Neural progenitor cell (in vitro differentiated cells): ENCODE results near the gene PDGFD. TPM values are rescaled to one million over a fixed set of nuclear protein-coding genes. Genes with fewer than 3 reads are reported as not detected.

Experiments
- DNase-seq: peaks from one replicate; pipeline ENCODE4 v3.0.0-alpha.2; 2016; ENCODE audit warnings: low spot score
- H2AFZ ChIP-seq: fragments of 200-600 bp; sonication (generic); replicated peaks from 2 replicates; pipeline ENCODE4 v1.6.1; 2016; ENCODE audit warnings: antibody characterized with exemption
- H3F3A ChIP-seq: fragments of 200-600 bp; sonication (generic); 2 replicates; pipeline ENCODE4 v1.6.1; 2016; ENCODE audit warnings: antibody characterized with exemption, low read depth
- H3K27ac ChIP-seq: fragments of 200-600 bp; sonication (generic); 2 replicates; pipeline ENCODE4 v1.5.1; 2016; ENCODE audit warnings: mild to moderate bottlenecking
- H3K27me3 ChIP-seq: fragments of 200-600 bp; sonication (generic); 2 replicates; pipeline ENCODE4 v1.6.1; 2016; ENCODE audit warnings: mild to moderate bottlenecking, moderate library complexity
- H3K36me3 ChIP-seq: fragments of 200-600 bp; sonication (generic); 2 replicates; pipeline ENCODE4 v1.5.1; 2016
- H3K4me1 ChIP-seq: fragments of 200-600 bp; sonication (generic); 2 replicates; pipeline ENCODE4 v1.6.1; 2016; ENCODE audit warnings: mixed run types
- H3K4me2 ChIP-seq: fragments of 200-600 bp; sonication (generic); 2 replicates; pipeline ENCODE4 v1.6.1; 2016
- H3K4me3 ChIP-seq: fragments of 200-600 bp; sonication (generic); 2 replicates; pipeline ENCODE4 v1.5.1; 2016
- H3K79me2 ChIP-seq: fragments of 200-600 bp; sonication (generic); 2 replicates; pipeline ENCODE4 v1.6.1; 2016; ENCODE audit warnings: low read depth
- H3K9ac ChIP-seq: fragments of 200-600 bp; sonication (generic); 2 replicates; pipeline ENCODE4 v1.6.1; 2016
- H3K9me3 ChIP-seq: fragments of 200-600 bp; sonication (generic); 2 replicates; pipeline ENCODE4 v1.5.1; 2016; ENCODE audit warnings: low read depth
- H4K20me1 ChIP-seq: fragments of 200-600 bp; sonication (generic); 2 replicates; pipeline ENCODE4 v1.6.1; 2016; ENCODE audit warnings: low read depth
- H3K27ac Mint-ChIP-seq: 3 replicates; pipeline ENCODE4 v1.8.0; 2021; ENCODE audit warnings: mixed read lengths
- H3K27me3 Mint-ChIP-seq: 2 replicates; pipeline ENCODE4 v1.8.0; 2022; ENCODE audit warnings: low read depth, mild to moderate bottlenecking, inconsistent platforms, moderate library complexity, mixed read lengths; ENCODE audit not compliant: insufficient read depth
- H3K36me3 Mint-ChIP-seq: 3 replicates; pipeline ENCODE4 v1.8.0; 2021; ENCODE audit warnings: mixed read lengths
- H3K4me1 Mint-ChIP-seq: 3 replicates; pipeline ENCODE4 v1.8.0; 2021; ENCODE audit warnings: mixed read lengths
- H3K4me3 Mint-ChIP-seq: 3 replicates; pipeline ENCODE4 v1.8.0; 2021; ENCODE audit warnings: mild to moderate bottlenecking, moderate library complexity, mixed read lengths
- H3K9me3 Mint-ChIP-seq: 3 replicates; pipeline ENCODE4 v1.8.0; 2020; ENCODE audit warnings: mixed read lengths
- CTCF ChIP-seq: fragments of 200-600 bp; sonication (generic); IDR thresholded peaks from 2 replicates; pipeline ENCODE4 v1.5.1; 2017; ENCODE audit warnings: antibody characterized with exemption, mild to moderate bottlenecking
- EZH2 ChIP-seq: fragments of 200-600 bp; sonication (generic); IDR thresholded peaks from 2 replicates; pipeline ENCODE4 v1.6.1; 2017; ENCODE audit warnings: antibody characterized with exemption, mild to moderate bottlenecking, moderate library complexity
- EZH2phosphoT487 ChIP-seq: fragments of 200-600 bp; sonication (generic); IDR thresholded peaks from 2 replicates; pipeline ENCODE4 v1.6.1; 2017; ENCODE audit warnings: antibody characterized with exemption
- total RNA-seq: library from RNA; depleted of rRNA; stranded (reverse); fragments of >200 nt; gene quantifications from 2 replicates; pipeline ENCODE4 v1.2.3, GENCODE V29; 2015; ENCODE audit warnings: low replicate concordance

PDGFD gene
- total RNA-seq, 1 donor from 2014 or later = 3.7 TPM

- peaks cover 2% of the 10 kb centered on the region for H3K27me3 Mint-ChIP-seq
These were observed 283.0 kb downstream of the PDGFD start for GRCh38 chr11:103880968-103881367.

GRCh38 chr11:103878646-103879045 is 285.3 kb downstream of the PDGFD start:
- Mint-ChIP-seq H3K9me3 (no peaks in the 10 kb centered on the region), H3K27me3 (peaks cover 2% of the 10 kb centered on the region), H3K36me3 (no peaks in the 10 kb centered on the region), H3K4me1 (no peaks in the 10 kb centered on the region), H3K27ac (no peak overlapping the region), H3K4me3 (no peak overlapping the region)
- TF ChIP-seq CTCF = no peak
- TF ChIP-seq EZH2 = no peak
- TF ChIP-seq EZH2phosphoT487 = no peak
- Histone ChIP-seq H2AFZ (no peak overlapping the region), H3K36me3 (no peaks in the 10 kb centered on the region), H3K9me3 (no peaks in the 10 kb centered on the region), H3K4me2 (no peak overlapping the region), H3F3A (no peaks in the 10 kb centered on the region), H3K4me3 (no peak overlapping the region), H4K20me1 (no peaks in the 10 kb centered on the region), H3K79me2 (no peaks in the 10 kb centered on the region), H3K9ac (no peak overlapping the region), H3K27me3 (no peaks in the 10 kb centered on the region), H3K4me1 (no peaks in the 10 kb centered on the region), H3K27ac (no peak overlapping the region)
- DNase-seq = no peak

More at GRCh38 chr11:103880968-103881367, 283.0 kb downstream of the PDGFD start:
- no peak overlapping the region for H3K9ac ChIP-seq
- Mint-ChIP-seq H3K4me1 (no peaks in the 10 kb centered on the region), H3K4me3 (no peak overlapping the region), H3K9me3 (no peaks in the 10 kb centered on the region), H3K36me3 (no peaks in the 10 kb centered on the region), H3K27ac (no peak overlapping the region)
- H3K27me3 ChIP-seq = no peaks in the 10 kb centered on the region
- no peak overlapping the region for H2AFZ ChIP-seq
- H3K4me1 ChIP-seq = no peaks in the 10 kb centered on the region
- H3K4me3 ChIP-seq = no peak overlapping the region
- no peak overlapping the region for H3K4me2 ChIP-seq
- TF ChIP-seq EZH2phosphoT487 = no peak
- no peak for TF ChIP-seq EZH2
- no peak for TF ChIP-seq CTCF
- no peaks in the 10 kb centered on the region for H3K9me3 ChIP-seq
- H4K20me1 ChIP-seq = no peaks in the 10 kb centered on the region
- no peaks in the 10 kb centered on the region for H3K79me2 ChIP-seq
- H3F3A ChIP-seq = no peaks in the 10 kb centered on the region
- no peaks in the 10 kb centered on the region for H3K36me3 ChIP-seq
- no peak overlapping the region for H3K27ac ChIP-seq
- no peak for DNase-seq

GRCh38 chr11:103877221-103877620 is 286.7 kb downstream of the PDGFD start:
- Histone ChIP-seq H3K4me3 (no peak overlapping the region), H4K20me1 (no peaks in the 10 kb centered on the region), H3K4me1 (no peaks in the 10 kb centered on the region), H3K36me3 (no peaks in the 10 kb centered on the region), H3K9ac (no peak overlapping the region), H2AFZ (no peak overlapping the region), H3K27me3 (no peaks in the 10 kb centered on the region), H3K27ac (no peak overlapping the region), H3F3A (no peaks in the 10 kb centered on the region), H3K4me2 (no peak overlapping the region), H3K79me2 (no peaks in the 10 kb centered on the region), H3K9me3 (no peaks in the 10 kb centered on the region)
- Mint-ChIP-seq H3K27ac (no peak overlapping the region), H3K27me3 (peaks cover 2% of the 10 kb centered on the region), H3K36me3 (no peaks in the 10 kb centered on the region), H3K9me3 (no peaks in the 10 kb centered on the region), H3K4me1 (no peaks in the 10 kb centered on the region), H3K4me3 (no peak overlapping the region)
- DNase-seq = no peak
- no peak for TF ChIP-seq EZH2

GRCh38 chr11:103875855-103876510 is 288.0 kb downstream of the PDGFD start:
- Histone ChIP-seq H3K79me2 (no peaks in the 10 kb centered on the region), H3K36me3 (no peaks in the 10 kb centered on the region), H3K4me3 (no peak overlapping the region), H2AFZ (no peak overlapping the region), H3F3A (no peaks in the 10 kb centered on the region), H3K9ac (no peak overlapping the region), H3K9me3 (no peaks in the 10 kb centered on the region), H3K4me1 (no peaks in the 10 kb centered on the region), H4K20me1 (no peaks in the 10 kb centered on the region), H3K27me3 (no peaks in the 10 kb centered on the region), H3K27ac (no peak overlapping the region), H3K4me2 (no peak overlapping the region)
- DNase-seq = no peak
- Mint-ChIP-seq H3K27ac (no peak overlapping the region), H3K4me1 (no peaks in the 10 kb centered on the region), H3K9me3 (no peaks in the 10 kb centered on the region), H3K4me3 (no peak overlapping the region), H3K27me3 (peaks cover under 1% of the 10 kb centered on the region), H3K36me3 (no peaks in the 10 kb centered on the region)
- TF ChIP-seq EZH2 (no peak), CTCF (no peak), EZH2phosphoT487 (no peak)
